GM19395 (cell line): ENCODE data around the gene SLC26A9.

ENCODE experiments used
- ATAC-seq: cut with Tn5 transposase; IDR thresholded peaks from one replicate; pipeline ENCODE4 v1.9.1; 2021; ENCODE audit warnings: mild to moderate bottlenecking, moderate library complexity; ENCODE audit not compliant: unreplicated experiment

The SLC26A9 gene

GRCh38 chr1:205950280-205950679, 7.0 kb upstream of the SLC26A9 start:
- no peak for ATAC-seq

GRCh38 chr1:205949753-205950152, 6.5 kb upstream of the SLC26A9 start:
- no peak for ATAC-seq

GRCh38 chr1:205948886-205949285, 5.6 kb upstream of the SLC26A9 start:
- no peak for ATAC-seq

GRCh38 chr1:205948039-205948438, 4.8 kb upstream of the SLC26A9 start:
- ATAC-seq, result no peak

GRCh38 chr1:205947024-205947423, 3.8 kb upstream of the SLC26A9 start:
- no peak for ATAC-seq

- ATAC-seq, result no peak
Measured at GRCh38 chr1:205945069-205945468, 1.8 kb upstream of the SLC26A9 start.

- no peak for ATAC-seq
Measured at GRCh38 chr1:205944525-205944924, 1.3 kb upstream of the SLC26A9 start.

DNA sequence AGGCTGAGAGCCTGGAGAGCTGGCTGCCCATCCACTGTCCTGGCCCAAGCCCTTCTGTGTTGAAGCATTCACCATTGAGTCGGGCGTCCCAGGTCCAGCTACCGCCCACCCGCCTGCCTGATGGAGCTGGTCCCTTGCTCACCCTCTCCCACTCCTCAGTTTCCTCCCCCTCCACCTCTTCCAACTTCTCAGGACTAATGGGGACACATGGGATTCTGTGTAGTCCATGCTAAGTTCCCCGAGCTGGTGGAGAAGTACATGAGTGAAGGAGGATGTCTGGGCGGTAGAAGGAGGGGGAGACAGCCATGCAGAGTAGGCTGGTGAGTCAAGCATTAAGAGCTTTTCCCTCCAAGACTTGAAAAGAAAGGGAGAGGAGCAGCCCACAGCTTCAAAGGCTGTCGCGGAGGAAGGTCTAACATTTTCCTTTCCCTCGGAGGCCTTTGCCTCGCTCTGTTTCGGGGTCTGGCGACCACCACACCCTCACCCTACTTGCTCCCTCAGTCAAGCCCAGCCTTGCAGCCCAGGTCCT, 561 bp downstream of the SLC26A9 start:
- ATAC-seq, result no peak

DNA sequence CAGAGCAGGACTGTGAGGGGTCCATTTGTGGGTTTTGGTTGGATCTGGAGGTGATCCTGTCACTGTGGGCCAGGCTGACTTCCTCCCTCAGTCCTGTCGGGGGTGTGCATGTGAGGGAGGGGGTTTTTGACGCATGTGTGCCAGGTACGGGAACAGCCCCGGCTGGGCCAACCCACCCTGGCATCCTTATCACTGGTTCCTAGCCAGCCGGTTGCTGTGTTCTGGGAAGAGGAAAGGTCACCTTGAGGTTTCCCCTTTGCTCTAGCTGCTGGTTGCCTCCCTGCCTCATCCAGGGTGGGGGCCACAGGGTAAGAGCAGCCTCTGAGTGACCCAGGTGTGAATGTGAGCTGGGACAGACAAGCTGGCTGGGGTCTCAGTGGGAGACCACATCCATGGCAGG, 2.5 kb downstream of the SLC26A9 start:
- ATAC-seq, result no peak

GRCh38 chr1:205939690-205940330, 3.4 kb downstream of the SLC26A9 start:
- ATAC-seq, result no peak

DNA sequence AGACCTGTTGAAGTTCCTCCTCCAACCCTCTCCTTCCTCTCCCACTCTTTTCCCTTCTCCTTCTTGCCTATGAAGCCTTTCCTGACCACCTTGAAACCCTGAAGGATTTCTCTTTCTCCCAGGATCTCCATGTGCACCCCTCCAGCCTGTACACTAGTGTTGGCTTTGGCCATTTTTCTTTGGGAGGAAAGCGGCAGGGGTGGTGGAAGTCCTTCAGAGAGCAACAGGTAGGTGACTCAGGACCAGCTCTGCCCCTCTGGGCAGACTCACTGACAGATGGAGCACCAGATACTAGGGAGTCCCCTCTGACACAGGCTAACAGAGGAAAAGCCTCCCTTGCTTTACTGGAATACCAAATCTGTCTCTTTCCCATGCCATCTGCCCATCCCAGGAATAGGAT, 4.6 kb downstream of the SLC26A9 start:
- ATAC-seq, result no peak

DNA sequence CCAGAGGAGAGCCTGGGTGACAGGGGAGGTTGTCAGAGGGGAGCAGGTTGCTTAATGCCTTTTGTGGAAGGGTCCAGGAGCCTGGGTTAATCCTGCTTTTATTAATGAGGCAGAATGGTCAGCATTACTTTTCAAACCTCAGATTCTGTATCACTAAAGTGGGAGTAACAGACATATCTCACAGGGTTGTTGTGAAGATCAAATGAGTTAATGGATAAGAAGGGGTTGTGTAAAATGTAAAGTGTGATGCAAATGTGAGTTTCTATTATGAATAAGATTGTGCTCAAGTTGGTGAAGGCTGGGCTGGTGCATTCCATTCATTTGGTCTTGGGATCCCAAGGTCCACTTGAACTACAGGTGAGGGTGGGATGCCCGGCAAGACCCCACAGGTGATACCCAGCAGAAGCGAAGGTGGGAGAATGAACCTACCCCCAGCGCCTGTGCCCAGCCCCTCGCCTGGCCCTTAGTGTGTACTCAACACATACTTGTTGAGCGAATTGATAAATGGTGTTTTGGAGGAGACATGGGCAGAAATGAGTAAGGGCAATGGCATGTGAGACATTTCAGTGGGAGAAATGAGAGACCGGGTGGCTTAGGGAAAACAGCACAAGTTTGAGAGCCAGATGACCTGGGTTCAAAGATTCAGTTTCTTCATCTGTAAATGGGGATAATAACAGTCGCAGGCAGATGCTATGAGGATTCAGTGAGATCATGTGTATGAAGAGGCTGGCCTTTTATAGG, 6.2 kb downstream of the SLC26A9 start:
- ATAC-seq, result no peak

DNA sequence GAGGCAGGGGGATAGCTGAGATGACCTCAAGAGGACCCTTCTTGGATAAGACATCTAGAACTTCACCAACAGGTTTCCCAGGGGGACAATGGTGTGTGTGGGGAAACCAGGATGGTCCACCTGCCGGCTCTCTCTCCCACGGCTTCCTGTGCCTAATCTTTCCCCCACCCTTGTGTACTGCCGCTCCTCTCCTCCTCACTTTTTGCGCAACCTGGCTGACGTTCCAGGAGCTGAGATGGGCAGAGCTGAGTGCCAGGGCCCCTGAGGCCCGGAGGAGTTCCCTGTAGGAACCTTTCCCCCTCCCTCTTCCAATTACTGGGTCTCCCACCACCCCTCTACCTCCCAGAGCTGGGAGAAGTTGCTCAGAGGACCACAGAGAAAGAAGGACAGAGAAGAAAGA, 6.9 kb downstream of the SLC26A9 start:
- ATAC-seq, result no peak

- no peak for ATAC-seq
Measured at GRCh38 chr1:205935869-205936268, 7.4 kb downstream of the SLC26A9 start.

DNA sequence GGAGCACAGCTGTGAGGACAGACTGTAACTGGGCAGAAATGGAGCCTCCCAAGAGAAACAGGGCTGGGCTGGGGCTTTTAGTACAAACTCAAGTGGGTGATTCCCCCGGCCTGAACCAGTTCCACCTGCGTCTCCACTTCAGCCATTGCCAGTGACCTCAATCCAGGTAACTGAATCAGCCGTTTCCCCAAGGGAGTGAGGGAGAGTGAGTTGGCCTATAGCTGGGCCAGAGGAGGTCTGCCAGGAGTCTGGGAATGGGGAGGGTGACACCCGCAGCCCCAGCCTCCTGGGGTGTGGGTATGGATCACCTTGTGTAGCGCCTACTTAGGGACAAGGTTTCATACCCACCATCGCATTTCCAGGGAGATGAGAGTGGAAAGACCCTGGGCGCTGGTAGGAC, 8.5 kb downstream of the SLC26A9 start:
- ATAC-seq, result no peak

- ATAC-seq, result no peak
Measured at GRCh38 chr1:205933671-205934618, 9.3 kb downstream of the SLC26A9 start.

DNA sequence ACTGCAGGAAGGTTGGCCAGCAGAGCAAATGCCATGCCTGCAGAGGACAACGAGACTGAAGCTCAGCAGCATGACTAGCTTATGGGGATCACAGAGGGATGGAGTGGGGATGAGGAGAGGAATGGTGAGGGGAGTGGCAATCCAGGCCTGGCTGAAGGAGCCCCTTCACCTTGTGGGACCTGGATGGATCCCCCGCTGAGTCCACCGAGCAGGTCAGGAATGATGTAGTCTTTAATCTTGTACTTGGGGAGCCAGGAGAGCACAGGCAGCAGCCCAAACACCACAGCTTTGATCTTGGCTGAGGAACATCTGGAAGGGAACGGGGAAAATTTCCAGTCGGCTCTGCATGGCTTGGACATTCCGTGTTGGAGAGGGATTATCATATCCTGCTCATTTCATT, 10.5 kb downstream of the SLC26A9 start:
- no peak for ATAC-seq

GRCh38 chr1:205930799-205931281, 12.4 kb downstream of the SLC26A9 start:
- no peak for ATAC-seq

DNA sequence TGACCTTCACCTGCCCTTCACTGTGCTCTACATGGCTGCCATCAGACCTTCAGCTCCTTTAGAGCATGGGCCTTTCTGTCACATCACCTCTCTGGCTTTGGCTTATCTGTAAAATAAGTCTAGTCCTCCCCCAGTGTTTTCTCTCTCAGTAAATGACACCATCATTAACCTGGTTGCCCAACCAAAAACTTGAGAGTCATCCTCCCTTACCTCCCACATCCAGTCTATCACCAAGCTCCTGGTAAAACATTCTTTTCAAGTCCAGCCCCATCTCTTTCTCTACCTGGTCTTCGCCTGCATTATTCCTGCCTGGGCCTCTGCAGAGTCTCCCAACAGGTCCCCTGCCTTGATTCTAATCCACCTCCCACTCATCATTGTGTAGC, 13.1 kb downstream of the SLC26A9 start:
- ATAC-seq, result no peak

DNA sequence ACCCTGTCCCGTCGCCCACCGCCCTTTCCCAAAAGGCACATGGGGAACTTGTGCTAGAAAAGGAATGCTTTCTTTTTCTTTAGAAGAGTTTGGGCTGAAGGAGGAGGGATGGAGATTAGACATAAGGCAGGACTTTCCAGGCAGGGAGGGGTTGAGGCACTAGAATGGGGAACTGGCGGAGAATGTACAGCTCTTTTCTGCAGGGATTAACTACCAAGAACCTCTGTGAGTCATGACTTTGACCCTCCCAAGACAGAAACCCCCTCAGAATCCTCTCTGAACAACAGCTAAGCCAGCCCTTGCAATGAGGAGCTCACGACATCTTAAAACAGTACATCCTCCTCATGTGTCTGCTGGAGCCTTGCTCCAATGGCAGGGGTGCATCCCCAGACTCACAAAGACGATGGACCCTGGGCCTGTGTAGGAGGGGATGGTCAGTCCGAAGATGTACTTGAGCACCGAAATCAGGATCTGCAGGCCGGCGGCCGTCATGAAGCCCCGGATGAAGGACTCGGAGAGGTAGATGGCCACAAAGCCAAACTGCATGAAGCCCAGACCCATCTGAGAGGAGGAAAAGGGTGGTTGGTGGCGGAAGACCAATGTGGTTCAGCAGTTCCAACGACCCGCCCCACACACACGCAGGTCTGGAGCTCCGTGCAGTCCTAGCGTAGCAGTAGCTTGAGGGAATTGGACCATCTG, 13.6 kb downstream of the SLC26A9 start:
- no peak for ATAC-seq

DNA sequence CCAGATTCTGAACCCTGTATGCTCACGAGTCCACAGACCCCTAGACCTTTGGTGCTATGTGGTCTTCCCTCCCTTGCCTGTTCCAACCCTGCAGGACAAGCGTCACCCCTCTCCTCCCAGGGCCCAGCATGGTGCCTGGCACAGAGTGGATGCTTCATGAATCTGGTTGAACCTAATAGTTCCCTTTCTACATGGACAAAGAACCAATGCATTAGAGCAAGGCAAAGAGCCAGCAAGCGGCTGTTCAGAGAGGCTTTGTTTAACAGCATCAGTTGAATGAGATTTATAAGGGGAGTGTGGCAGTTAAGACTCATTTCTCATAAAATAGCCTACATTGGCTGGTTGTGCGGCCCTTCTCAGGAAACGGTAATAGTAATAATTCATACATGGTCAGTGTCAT, 14.9 kb downstream of the SLC26A9 start:
- ATAC-seq, result no peak
